WI38 (cell line): ENCODE results near the gene IGSF11.

Experiments used
- H3K4me3 ChIP-seq: 2 replicates; pipeline ENCODE4 v1.5.1; 2011; ENCODE audit warnings: low read depth, mild to moderate bottlenecking, control low read depth, low read length
- TF ChIP-seq, protein P1 (sequence below): IDR thresholded peaks from 2 replicates; pipeline ENCODE4 v1.5.1; 2012; ENCODE audit warnings: low read depth, mild to moderate bottlenecking, control low read depth, low read length

Gene IGSF11

GRCh38 chr3:119018690-119019463 lies 15.8 kb downstream of the IGSF11 start:
- TF ChIP-seq, protein P1, sequence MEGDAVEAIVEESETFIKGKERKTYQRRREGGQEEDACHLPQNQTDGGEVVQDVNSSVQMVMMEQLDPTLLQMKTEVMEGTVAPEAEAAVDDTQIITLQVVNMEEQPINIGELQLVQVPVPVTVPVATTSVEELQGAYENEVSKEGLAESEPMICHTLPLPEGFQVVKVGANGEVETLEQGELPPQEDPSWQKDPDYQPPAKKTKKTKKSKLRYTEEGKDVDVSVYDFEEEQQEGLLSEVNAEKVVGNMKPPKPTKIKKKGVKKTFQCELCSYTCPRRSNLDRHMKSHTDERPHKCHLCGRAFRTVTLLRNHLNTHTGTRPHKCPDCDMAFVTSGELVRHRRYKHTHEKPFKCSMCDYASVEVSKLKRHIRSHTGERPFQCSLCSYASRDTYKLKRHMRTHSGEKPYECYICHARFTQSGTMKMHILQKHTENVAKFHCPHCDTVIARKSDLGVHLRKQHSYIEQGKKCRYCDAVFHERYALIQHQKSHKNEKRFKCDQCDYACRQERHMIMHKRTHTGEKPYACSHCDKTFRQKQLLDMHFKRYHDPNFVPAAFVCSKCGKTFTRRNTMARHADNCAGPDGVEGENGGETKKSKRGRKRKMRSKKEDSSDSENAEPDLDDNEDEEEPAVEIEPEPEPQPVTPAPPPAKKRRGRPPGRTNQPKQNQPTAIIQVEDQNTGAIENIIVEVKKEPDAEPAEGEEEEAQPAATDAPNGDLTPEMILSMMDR = no peak
- no peak overlapping the region for H3K4me3 ChIP-seq

DNA sequence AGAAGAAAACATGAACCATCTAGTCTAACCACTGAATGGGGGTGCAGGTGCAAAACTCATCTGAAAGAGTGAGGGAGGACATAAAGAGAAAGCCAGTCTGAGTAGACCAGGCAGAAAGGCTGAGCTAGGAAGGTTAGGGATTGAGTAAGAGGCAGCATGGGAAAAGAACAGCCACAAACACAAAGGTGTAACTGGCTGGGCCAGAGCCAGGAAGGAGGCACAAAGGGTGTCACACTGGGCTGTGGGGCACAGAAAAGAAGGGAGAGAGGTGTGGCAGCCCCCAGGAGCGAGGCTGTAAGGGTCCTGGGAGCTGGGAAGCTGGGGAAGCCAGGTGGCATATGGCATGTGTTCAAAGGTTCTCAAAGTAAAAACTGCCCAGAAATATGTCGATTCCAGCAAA lies 18.7 kb downstream of the IGSF11 start:
- H3K4me3 ChIP-seq = no peak overlapping the region
- TF ChIP-seq, protein P1 = no peak

- no peak overlapping the region for H3K4me3 ChIP-seq
- TF ChIP-seq, protein P1 = no peak
These were observed 20.7 kb downstream of the IGSF11 start for GRCh38 chr3:119013951-119014350.

- TF ChIP-seq, protein P1 = no peak
- no peak overlapping the region for H3K4me3 ChIP-seq
These were observed 23.1 kb downstream of the IGSF11 start for GRCh38 chr3:119011528-119011927.

GRCh38 chr3:118997190-118997589 lies 37.5 kb downstream of the IGSF11 start:
- TF ChIP-seq, protein P1 = no peak
- H3K4me3 ChIP-seq = no peak overlapping the region

GRCh38 chr3:118991775-118992174 lies 42.9 kb downstream of the IGSF11 start:
- no peak overlapping the region for H3K4me3 ChIP-seq
- TF ChIP-seq, protein P1 = no peak

DNA sequence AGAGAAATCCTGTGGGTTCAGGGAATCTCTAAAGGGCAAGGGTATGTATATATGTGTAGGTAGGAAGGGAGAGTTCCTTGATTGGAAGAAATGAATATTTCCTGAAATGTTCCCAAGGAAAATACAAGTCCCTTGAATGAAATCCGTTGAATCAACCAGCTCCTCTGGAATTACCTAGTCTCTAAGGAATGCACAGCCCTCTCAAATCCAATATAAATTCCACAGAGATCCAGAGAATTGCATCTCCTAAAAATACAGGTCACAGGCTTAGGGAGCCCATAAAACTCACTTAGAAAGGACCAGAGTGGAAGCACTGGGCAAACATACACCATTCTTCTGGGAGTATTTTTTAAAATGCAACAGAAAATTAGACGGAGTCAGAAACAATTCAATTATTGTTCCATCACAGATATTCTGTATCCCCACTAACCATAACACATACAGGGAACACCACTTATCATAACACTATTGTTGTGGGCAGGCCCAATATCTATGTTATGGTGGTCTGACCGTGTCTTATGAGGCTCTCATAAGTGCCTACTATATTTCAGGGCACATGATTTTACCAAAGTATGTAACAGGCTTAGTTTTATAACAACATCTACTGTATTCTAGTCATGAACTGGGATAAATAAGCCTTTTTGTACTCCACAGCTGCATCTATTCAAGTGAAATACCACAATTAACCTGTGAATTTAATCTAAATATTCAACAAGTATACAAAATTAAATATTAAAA lies 43.7 kb downstream of the IGSF11 start:
- TF ChIP-seq, protein P1 = no peak
- no peak overlapping the region for H3K4me3 ChIP-seq
